Measurements from ENCODE around the gene PLXND1.

DNA sequence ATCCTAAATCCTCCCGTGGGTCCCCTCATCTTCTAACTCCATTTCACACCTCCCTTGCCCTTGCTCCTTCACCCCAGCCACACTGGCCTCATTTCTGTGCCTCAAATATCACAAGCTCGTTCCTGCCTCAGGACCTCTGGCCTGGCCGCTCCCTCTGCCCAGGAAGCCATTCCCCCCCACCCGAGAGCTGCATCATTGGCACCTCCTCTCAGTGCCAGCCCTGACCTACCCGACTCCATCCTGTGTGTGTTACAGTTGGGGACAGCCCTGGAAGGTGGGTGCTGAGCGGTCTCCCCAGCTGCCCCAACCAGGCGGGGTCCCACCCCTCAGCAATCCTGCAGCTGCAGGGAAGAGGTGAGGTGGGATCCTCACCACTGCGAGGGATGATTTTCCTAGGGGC, 14.5 kb downstream of the PLXND1 start:
- TF ChIP-seq, protein P1, sequence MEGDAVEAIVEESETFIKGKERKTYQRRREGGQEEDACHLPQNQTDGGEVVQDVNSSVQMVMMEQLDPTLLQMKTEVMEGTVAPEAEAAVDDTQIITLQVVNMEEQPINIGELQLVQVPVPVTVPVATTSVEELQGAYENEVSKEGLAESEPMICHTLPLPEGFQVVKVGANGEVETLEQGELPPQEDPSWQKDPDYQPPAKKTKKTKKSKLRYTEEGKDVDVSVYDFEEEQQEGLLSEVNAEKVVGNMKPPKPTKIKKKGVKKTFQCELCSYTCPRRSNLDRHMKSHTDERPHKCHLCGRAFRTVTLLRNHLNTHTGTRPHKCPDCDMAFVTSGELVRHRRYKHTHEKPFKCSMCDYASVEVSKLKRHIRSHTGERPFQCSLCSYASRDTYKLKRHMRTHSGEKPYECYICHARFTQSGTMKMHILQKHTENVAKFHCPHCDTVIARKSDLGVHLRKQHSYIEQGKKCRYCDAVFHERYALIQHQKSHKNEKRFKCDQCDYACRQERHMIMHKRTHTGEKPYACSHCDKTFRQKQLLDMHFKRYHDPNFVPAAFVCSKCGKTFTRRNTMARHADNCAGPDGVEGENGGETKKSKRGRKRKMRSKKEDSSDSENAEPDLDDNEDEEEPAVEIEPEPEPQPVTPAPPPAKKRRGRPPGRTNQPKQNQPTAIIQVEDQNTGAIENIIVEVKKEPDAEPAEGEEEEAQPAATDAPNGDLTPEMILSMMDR (IDR thresholded peaks at IDR 0.05), result no peak
- TF ChIP-seq EZH2 (IDR thresholded peaks at IDR 0.05; ENCODE audit: borderline replicate concordance, insufficient read depth, low read depth, low read length, poor library complexity, severe bottlenecking), result no peak
